ENCODE data around the gene NUTM2B. TPM values are rescaled to one million over a fixed set of nuclear protein-coding genes. Genes with fewer than 3 reads are reported as not detected.
"Not testable (repeated sequence)": the region's sequence is repeated elsewhere in the genome, so short reads cannot be mapped to it uniquely, and the experiment has no call there.

Gene NUTM2B
- total and polyA plus RNA-seq, 2 donors (not counting 1 experiment from before 2014, with no cell fraction given) = 1.3 to 1.8 TPM

DNA sequence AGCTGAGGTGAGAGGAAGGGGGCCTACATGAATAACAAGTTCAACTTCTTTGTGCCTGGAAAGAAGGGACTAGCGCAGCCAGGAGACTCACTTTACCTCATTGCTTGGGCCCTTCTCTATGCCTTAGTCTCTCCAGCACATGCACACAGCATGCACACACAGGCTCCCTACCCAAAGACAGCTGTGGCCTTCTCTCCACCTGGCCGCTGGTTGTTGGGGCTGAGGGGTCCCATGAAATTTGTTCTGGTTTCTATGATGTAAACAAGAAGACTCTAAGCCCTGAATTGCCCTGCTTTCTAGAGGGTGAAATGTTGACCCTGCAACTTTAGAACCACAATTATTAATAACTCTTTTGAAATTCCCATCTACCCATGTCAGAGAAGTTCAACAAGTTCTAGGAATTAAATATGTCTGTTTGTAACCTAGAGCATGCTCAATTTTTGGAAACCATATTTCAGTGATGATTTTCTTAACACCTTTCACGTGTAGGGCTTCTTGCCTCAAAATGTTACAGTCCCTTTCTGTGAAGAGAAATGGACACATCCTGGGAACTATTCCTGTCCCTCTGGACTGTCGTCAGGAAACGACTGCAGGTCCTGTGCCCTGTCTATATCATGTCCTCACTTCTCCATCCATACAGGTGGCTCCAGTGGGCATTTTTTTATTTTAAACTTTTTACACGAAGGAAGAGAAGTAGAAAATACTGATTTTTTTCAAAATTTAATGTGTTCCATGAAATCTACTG, 15.4 kb upstream of the NUTM2B start:
- H3K9me3 Mint-ChIP-seq (ENCODE audit: insufficient read depth); ATAC-seq (ENCODE audit: low read depth); H3K27me3 ChIP-seq (replicated peaks in 1 of 4; ENCODE audit: control extremely low read depth in 1 of 4, control insufficient read depth in 3 of 4, insufficient read depth in 4 of 4, low read length in 3 of 4); H3K9ac ChIP-seq (ENCODE audit: low read length); H3K4me3 Mint-ChIP-seq; H3K27ac Mint-ChIP-seq; intact Hi-C loops (cut with micrococcal nuclease); H4K20me1 ChIP-seq (ENCODE audit: control insufficient read depth, insufficient read depth, low read length, poor library complexity, severe bottlenecking); H3K4me1 ChIP-seq (ENCODE audit: control insufficient read depth in 2 of 2, insufficient read depth in 2 of 2, low read length in 2 of 2); DNase-seq; CTCF ChIA-PET; H3K4me1 Mint-ChIP-seq; H3K27me3 Mint-ChIP-seq; H3K27ac ChIP-seq (ENCODE audit: low read length in 2 of 2); H3K9me3 ChIP-seq (ENCODE audit: control extremely low read depth in 1 of 3, control insufficient read depth in 2 of 3, insufficient read depth in 1 of 3, low read length in 2 of 3); H3K36me3 ChIP-seq (replicated peaks in 1 of 2; ENCODE audit: control extremely low read depth in 1 of 2, control insufficient read depth in 1 of 2, extremely low read depth in 1 of 2, insufficient read depth in 2 of 2, low read length in 1 of 2); H3K4me3 ChIP-seq (ENCODE audit: control extremely low read depth in 1 of 5, extremely low read depth in 1 of 5, insufficient read depth in 1 of 5, low read depth in 2 of 5, low read length in 4 of 5); H2AFZ ChIP-seq (ENCODE audit: insufficient read depth, low read depth, low read length, poor library complexity, severe bottlenecking); POLR2A ChIA-PET; H3K4me2 ChIP-seq (replicated peaks; ENCODE audit: low read depth, low read length, poor library complexity, severe bottlenecking); H3K79me2 ChIP-seq (ENCODE audit: control insufficient read depth, insufficient read depth, low read length): not testable (repeated sequence)
- WGBS (ENCODE audit: insufficient coverage) = 100% methylated on average over 1 of the region's 6 CpGs

DNA sequence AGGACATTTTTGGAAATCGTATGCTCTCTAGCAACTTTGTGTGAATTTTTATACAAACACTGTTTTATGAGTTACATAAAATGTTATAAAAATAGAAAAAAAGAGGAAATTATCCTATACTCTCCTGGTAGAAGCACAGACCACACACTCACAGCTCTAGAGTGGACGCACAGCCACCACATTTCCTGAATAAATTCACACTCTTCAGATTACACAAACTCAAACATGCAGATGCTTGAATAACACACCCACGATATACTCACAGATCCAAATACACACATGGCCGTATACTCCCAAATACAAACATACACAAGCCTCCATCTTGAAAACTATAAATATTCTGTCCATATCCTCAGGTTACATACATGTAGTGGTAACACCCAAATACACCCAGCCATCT, 14.2 kb upstream of the NUTM2B start:
- H3K9me3 ChIP-seq (ENCODE audit: control extremely low read depth in 1 of 3, control insufficient read depth in 2 of 3, insufficient read depth in 1 of 3, low read length in 2 of 3); H3K27ac Mint-ChIP-seq; H3K79me2 ChIP-seq (ENCODE audit: control insufficient read depth, insufficient read depth, low read length); H3K4me1 Mint-ChIP-seq; H3K9ac ChIP-seq (ENCODE audit: low read length); H3K4me2 ChIP-seq (replicated peaks; ENCODE audit: low read depth, low read length, poor library complexity, severe bottlenecking); H3K27me3 Mint-ChIP-seq; H3K4me1 ChIP-seq (ENCODE audit: control insufficient read depth in 2 of 2, insufficient read depth in 2 of 2, low read length in 2 of 2); H4K20me1 ChIP-seq (ENCODE audit: control insufficient read depth, insufficient read depth, low read length, poor library complexity, severe bottlenecking); DNase-seq; H3K4me3 Mint-ChIP-seq; POLR2A ChIA-PET; H3K27me3 ChIP-seq (replicated peaks in 1 of 4; ENCODE audit: control extremely low read depth in 1 of 4, control insufficient read depth in 3 of 4, insufficient read depth in 4 of 4, low read length in 3 of 4); H3K36me3 ChIP-seq (replicated peaks in 1 of 2; ENCODE audit: control extremely low read depth in 1 of 2, control insufficient read depth in 1 of 2, extremely low read depth in 1 of 2, insufficient read depth in 2 of 2, low read length in 1 of 2); H3K9me3 Mint-ChIP-seq (ENCODE audit: insufficient read depth); H2AFZ ChIP-seq (ENCODE audit: insufficient read depth, low read depth, low read length, poor library complexity, severe bottlenecking); H3K4me3 ChIP-seq (ENCODE audit: control extremely low read depth in 1 of 5, extremely low read depth in 1 of 5, insufficient read depth in 1 of 5, low read depth in 2 of 5, low read length in 4 of 5); intact Hi-C loops (cut with micrococcal nuclease); CTCF ChIA-PET; ATAC-seq (ENCODE audit: low read depth); H3K27ac ChIP-seq (ENCODE audit: low read length in 2 of 2): not testable (repeated sequence)
- WGBS (ENCODE audit: insufficient coverage) = 20% methylated on average over 3 of the region's 4 CpGs

DNA sequence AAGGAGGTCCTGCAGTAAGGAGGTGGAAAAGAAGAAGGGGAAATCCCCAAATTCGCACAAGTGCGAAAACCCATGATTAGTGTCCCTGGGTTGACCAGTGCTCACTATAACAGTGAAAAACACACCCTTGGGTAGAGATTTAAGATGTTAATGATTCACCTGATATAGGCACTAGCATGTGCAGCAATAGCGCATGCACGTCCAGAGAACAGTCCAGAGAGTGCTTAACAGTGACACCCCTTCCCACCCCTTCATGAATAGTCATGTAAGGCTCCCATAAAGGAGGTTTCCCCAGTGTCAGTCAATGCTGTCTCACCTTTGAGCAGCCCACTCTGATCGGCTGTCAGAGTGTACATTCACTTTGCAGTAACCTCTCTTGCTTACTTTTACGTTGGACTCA, 6.4 kb upstream of the NUTM2B start:
- H3K9me3 Mint-ChIP-seq (ENCODE audit: insufficient read depth); H3K4me1 ChIP-seq (ENCODE audit: control insufficient read depth in 2 of 2, insufficient read depth in 2 of 2, low read length in 2 of 2); ATAC-seq (ENCODE audit: low read depth); intact Hi-C loops (cut with micrococcal nuclease); H3K27ac Mint-ChIP-seq; H3K4me2 ChIP-seq (replicated peaks; ENCODE audit: low read depth, low read length, poor library complexity, severe bottlenecking); H3K4me3 Mint-ChIP-seq; H3K9me3 ChIP-seq (ENCODE audit: control extremely low read depth in 1 of 3, control insufficient read depth in 2 of 3, insufficient read depth in 1 of 3, low read length in 2 of 3); POLR2A ChIA-PET; DNase-seq; H3K36me3 ChIP-seq (replicated peaks in 1 of 2; ENCODE audit: control extremely low read depth in 1 of 2, control insufficient read depth in 1 of 2, extremely low read depth in 1 of 2, insufficient read depth in 2 of 2, low read length in 1 of 2); H2AFZ ChIP-seq (ENCODE audit: insufficient read depth, low read depth, low read length, poor library complexity, severe bottlenecking); H4K20me1 ChIP-seq (ENCODE audit: control insufficient read depth, insufficient read depth, low read length, poor library complexity, severe bottlenecking); H3K27me3 Mint-ChIP-seq; CTCF ChIA-PET; H3K4me1 Mint-ChIP-seq; H3K4me3 ChIP-seq (ENCODE audit: control extremely low read depth in 1 of 5, extremely low read depth in 1 of 5, insufficient read depth in 1 of 5, low read depth in 2 of 5, low read length in 4 of 5); H3K9ac ChIP-seq (ENCODE audit: low read length); H3K27ac ChIP-seq (ENCODE audit: low read length in 2 of 2); H3K79me2 ChIP-seq (ENCODE audit: control insufficient read depth, insufficient read depth, low read length); H3K27me3 ChIP-seq (replicated peaks in 1 of 4; ENCODE audit: control extremely low read depth in 1 of 4, control insufficient read depth in 3 of 4, insufficient read depth in 4 of 4, low read length in 3 of 4): not testable (repeated sequence)
- no CpG with 5 or more reads among the region's 6 CpGs for WGBS (ENCODE audit: insufficient coverage)

DNA sequence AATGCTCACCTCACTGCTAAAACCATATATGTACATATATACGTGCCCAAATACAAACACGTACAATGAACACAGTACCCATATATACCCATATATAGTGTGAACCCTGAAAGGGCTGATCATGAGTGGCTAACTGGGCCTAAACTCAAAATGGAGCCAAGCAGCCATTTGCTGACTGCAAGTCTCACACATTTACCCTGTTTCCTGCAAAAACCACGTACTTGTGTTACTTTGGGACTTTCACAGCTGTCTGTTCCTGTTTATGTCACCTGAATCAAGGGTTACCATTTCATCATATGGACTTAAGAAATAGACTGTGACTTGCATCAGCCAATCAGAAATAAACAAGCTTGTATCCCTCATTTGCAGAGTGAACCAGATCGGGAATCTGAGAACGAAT, 5.9 kb upstream of the NUTM2B start:
- H3K27me3 Mint-ChIP-seq; H3K79me2 ChIP-seq (ENCODE audit: control insufficient read depth, insufficient read depth, low read length); H3K4me1 Mint-ChIP-seq; H3K9me3 Mint-ChIP-seq (ENCODE audit: insufficient read depth); H3K27me3 ChIP-seq (replicated peaks in 1 of 4; ENCODE audit: control extremely low read depth in 1 of 4, control insufficient read depth in 3 of 4, insufficient read depth in 4 of 4, low read length in 3 of 4); H2AFZ ChIP-seq (ENCODE audit: insufficient read depth, low read depth, low read length, poor library complexity, severe bottlenecking); H4K20me1 ChIP-seq (ENCODE audit: control insufficient read depth, insufficient read depth, low read length, poor library complexity, severe bottlenecking); H3K27ac ChIP-seq (ENCODE audit: low read length in 2 of 2); H3K9ac ChIP-seq (ENCODE audit: low read length); H3K4me2 ChIP-seq (replicated peaks; ENCODE audit: low read depth, low read length, poor library complexity, severe bottlenecking); POLR2A ChIA-PET; H3K9me3 ChIP-seq (ENCODE audit: control extremely low read depth in 1 of 3, control insufficient read depth in 2 of 3, insufficient read depth in 1 of 3, low read length in 2 of 3); intact Hi-C loops (cut with micrococcal nuclease); H3K36me3 ChIP-seq (replicated peaks in 1 of 2; ENCODE audit: control extremely low read depth in 1 of 2, control insufficient read depth in 1 of 2, extremely low read depth in 1 of 2, insufficient read depth in 2 of 2, low read length in 1 of 2); ATAC-seq (ENCODE audit: low read depth); CTCF ChIA-PET; H3K4me3 Mint-ChIP-seq; H3K4me3 ChIP-seq (ENCODE audit: control extremely low read depth in 1 of 5, extremely low read depth in 1 of 5, insufficient read depth in 1 of 5, low read depth in 2 of 5, low read length in 4 of 5); H3K4me1 ChIP-seq (ENCODE audit: control insufficient read depth in 2 of 2, insufficient read depth in 2 of 2, low read length in 2 of 2); DNase-seq; H3K27ac Mint-ChIP-seq: not testable (repeated sequence)
- no CpG with 5 or more reads among the region's 5 CpGs for WGBS (ENCODE audit: insufficient coverage)

Measured in B cell (primary cell).